Stimulated activated CD4-positive, alpha-beta T cell treated with anti-CD3 and anti-CD28 coated beads, Interleukin-12 subunit alpha, Interleukin-12 subunit beta, amount 100 ng/mL, for 24 hours (primary cell): Measurements from ENCODE around the gene PRF1.
"Not testable (repeated sequence)": the region's sequence is repeated elsewhere in the genome, so short reads cannot be mapped to it uniquely, and the experiment has no call there.

ENCODE experiments used
- DNase-seq, 2 experiments: peaks; one replicate each; pipeline ENCODE4 v3.0.0-alpha.2; 2020; ENCODE audit warnings: low read depth in 2 of 2

Gene PRF1

DNA sequence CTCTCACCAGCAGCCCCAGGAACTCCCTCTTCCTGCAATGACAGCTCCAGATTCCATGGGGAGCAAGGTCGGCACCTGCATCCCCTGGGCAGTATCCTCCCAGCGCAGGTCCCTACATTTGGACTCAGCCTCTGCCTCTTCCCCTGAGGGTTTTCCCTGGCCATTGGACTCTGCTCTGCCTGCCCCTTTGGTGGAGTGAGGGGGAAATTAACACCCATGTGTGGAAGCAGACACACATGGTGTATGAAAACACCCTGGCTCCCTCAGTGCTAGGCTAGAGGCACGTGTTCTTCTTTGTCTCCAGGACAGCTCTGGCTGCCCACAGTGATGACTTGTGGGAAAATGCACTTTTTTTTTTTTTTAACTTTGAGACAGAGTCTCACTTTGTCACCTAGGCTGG is 8.4 kb downstream of the PRF1 start:
- DNase-seq, result no peak

DNA sequence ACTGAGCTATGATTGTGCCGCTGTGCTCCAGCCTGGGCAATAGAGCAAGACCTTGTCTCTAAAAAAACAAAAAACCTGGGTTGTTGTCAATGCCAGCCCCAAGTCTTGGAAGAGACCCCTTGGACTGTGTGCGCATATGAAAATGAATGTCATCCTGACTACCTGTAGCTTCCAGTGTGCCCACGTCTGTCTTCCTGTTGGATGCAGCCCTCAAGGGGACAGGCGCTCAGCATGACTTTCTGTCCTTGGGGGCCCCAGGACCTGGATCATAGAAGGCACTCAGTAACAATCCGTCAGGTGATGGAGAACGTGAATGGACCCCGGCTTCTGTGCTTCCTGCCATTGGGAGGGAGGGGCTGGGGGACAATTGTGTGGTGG is 9.0 kb downstream of the PRF1 start:
- DNase-seq, result no peak

DNA sequence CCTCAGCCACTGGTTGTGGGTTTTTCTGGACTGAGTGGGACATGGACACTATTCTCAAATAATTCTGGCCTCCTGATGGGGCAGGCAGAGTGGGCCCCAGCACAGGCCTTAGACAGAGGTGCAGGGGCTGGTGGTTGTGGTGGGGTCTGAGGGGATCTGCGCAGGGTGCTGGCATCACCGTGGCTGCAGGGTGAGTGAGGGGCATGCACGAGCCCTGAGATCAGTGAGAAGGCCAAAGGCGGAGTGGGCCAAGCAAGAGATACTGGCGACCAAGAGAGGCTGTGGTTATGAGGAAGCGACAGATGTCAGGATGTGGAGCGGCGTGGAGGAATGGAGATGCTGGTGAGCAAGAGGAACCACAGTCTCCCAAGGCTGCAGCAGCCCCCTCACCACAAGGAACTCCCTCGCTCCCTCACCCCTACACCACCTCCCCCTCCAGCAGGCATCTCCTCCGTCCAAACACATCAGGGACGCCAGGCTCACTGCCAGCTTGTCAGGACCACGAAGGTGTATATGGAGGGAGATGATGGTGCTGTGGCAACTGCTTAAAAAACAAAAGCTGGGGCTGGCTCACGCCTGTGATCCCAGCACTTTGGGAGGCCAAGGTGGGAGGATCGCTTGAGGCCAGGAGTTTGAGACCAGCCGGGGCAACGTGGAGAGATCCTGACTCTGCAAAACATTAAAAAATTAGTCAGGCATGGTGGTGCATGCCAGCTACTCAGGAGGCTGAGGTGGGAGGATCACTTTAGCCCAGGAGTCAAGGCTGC is 9.6 kb downstream of the PRF1 start:
- DNase-seq, result no peak

- DNase-seq, result no peak
Measured at GRCh38 chr10:70592186-70592735, 10.3 kb downstream of the PRF1 start.

- no peak for DNase-seq
Measured at GRCh38 chr10:70590655-70591416, 11.7 kb downstream of the PRF1 start.

- no peak for DNase-seq
Measured at GRCh38 chr10:70589762-70590654, 12.5 kb downstream of the PRF1 start.

DNA sequence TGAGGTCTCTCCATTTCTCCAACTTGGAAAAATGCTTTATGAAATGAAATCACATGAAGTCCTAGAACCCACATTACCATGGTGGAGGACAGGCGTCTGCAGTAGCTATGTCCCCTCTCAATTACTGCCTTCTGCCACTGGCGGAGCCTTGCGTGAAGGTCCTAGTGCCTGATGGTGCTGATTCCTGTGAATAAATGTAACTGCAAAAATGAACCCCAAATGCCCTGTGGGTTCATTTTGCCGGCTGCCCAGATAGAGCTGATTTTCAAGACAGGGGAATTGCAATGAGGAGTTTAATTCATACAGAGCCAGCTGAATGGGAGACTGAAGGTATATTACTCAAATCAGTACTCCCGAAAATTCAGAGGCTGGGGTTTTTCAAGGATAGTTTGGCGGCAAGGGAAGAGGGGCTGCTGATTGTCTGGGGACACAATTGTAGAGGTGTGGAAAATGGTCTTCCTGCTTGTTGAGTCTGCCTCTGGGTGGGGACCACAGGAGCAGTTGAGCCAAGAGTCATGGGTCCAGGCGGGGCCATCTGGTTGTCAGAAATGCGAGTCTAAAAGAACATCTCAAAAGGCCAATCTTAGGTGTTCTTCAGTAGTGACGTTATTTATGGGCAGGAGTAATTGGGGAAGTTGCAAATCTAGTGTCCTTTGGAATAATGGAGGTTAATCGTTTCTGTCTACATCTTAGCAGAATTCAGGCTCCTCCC is 13.5 kb downstream of the PRF1 start:
- DNase-seq, result no peak

- DNase-seq, result no peak
Measured at GRCh38 chr10:70588255-70588654, 14.3 kb downstream of the PRF1 start.

DNA sequence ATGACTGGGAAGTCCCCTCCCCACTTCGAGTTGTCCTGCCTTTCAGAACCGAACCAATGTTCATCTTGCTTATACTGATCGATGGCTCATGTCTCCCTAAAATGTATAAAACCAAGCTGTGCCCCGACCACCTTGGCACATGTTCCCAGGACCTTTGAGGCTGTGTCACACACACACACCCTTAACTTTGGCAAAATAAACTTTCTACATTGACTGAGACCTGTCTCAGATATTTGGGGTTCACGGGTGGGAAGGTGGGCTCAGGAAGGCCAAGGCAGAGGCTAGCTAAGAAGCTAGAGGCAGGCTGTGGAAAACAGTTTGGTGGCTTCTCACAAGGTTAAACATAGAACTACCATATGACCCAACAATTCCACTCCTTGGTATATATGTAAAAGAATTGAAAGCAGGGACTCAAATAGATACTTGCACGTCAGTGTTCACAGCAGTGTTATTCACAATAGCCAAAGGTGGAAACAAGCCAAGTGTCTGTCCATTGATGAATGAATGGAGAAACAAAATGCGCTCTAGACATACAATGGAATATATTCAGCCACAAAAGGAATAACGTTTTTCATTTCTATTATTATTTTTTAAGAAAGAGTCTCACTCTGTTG is 15.4 kb downstream of the PRF1 start:
- no peak for DNase-seq

DNA sequence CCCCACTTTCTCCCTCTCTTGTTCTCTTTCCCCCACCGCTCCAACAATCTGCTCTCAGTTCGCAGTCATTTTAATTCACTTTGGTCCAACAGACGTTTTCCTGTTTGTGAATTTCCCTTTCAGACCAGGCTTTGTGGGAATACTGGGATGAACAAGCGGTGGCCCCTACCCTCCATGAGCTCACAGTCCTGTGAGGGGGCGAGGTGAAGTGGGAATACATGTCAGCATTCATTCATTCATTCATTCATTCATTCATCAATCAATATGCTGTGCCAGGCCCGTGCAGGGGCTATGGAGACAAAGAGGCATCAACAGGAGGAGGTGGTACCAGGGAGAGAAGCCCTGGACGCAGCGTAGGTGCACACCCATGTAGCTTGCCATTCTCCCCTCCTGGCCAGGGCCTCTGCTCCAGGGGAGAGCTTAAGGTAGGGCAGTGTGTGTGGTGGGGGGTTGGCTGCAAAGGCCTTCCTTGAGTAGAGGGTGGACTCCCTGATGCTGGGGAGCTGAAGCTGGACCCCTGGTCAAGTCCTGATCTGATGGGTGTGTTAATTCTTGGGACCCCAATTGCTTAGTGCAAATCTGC is 16.1 kb downstream of the PRF1 start:
- no peak for DNase-seq

GRCh38 chr10:70585578-70586169 is 16.9 kb downstream of the PRF1 start:
- no peak for DNase-seq

GRCh38 chr10:70584909-70585544 is 17.5 kb downstream of the PRF1 start:
- DNase-seq, result no peak

DNA sequence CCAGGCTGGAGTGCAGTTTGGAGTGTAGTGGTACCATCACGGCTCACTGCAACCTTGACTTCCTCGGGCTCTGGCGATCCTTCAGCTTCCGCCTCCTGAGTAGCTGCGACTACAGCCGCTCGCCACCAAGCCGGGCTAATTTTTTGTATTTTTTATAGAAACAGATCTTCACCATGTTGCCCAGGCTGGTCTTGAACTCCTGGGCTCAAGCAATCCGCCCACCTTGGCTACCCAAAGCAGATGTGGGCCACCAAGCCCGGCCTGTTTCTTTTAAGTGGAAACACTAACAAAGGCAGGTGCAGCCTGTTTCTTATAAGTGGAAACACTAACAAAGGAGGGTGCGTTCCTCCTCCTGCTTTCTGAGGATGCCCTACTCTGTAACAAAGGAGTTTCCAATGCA is 18.2 kb downstream of the PRF1 start:
- no peak for DNase-seq

GRCh38 chr10:70583669-70584037 is 18.9 kb downstream of the PRF1 start:
- no peak for DNase-seq

DNA sequence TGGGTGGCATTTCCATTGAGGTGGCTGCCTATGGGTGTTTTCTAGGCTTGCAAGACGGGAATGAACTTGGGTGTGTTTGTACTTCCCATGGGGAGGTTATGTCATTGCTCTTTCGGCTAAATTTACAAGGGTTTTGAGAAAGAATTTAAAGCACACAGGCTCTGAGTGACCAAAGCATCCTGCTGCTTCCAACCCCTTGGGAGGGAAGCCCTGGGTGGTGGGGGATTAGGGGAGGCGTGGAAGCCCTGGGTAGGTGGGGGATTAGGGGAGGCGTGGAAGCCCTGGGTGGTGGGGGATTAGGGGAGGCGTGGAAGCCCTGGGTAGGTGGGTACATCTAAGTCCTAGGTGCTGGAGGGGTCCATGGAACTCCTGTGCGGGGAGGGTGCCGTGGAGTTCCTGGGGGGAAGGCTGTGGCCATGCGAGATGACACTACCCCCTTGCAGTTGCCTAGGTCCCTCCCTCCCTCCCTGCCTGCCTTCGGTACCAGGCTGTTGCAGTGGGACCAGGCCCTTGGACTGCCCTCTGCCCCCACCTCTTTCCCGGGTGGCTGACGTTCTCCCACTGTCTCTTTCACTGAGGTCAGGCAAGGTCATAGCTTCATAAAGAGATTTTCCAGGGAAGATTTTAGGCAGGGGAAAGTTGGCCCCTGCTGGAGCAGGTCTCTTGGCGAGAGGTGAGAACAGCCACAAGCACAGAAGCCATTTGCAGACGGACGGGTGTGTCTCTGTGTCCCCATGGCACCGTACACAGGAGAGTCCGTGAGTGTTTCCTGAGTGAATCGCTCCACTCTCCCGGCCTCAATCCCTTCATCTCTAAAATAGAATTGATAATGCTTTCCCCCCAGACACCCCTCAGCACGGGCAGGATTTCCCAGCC is 19.5 kb downstream of the PRF1 start:
- DNase-seq, result no peak

GRCh38 chr10:70581176-70581575 is 21.4 kb downstream of the PRF1 start:
- DNase-seq, result not testable (repeated sequence)

GRCh38 chr10:70579234-70580002 is 23.1 kb downstream of the PRF1 start:
- DNase-seq, result no peak

- peak; percentile 37 to 70 for DNase-seq
Measured at GRCh38 chr10:70578371-70578947, 24.1 kb downstream of the PRF1 start.
